Skin of body (tissue), 2 donors: ENCODE measurements around the gene GSTA4. TPM values are rescaled to one million over a fixed set of nuclear protein-coding genes. Genes with fewer than 3 reads are reported as not detected.
"Not testable (repeated sequence)": the region's sequence is repeated elsewhere in the genome, so short reads cannot be mapped to it uniquely, and the experiment has no call there.

Experiments used
- DNase-seq: peaks from one replicate; lab custom pipeline; 2025; lab: John Stamatoyannopoulos, UW
- total RNA-seq: library from RNA; depleted of rRNA; stranded (reverse); fragments of >200 nt; gene quantifications from one replicate; pipeline ENCODE4 v1.2.3, GENCODE V29; 2014

Gene GSTA4
- total RNA-seq, 1 donor from 2014 or later: 47.8 TPM

DNA sequence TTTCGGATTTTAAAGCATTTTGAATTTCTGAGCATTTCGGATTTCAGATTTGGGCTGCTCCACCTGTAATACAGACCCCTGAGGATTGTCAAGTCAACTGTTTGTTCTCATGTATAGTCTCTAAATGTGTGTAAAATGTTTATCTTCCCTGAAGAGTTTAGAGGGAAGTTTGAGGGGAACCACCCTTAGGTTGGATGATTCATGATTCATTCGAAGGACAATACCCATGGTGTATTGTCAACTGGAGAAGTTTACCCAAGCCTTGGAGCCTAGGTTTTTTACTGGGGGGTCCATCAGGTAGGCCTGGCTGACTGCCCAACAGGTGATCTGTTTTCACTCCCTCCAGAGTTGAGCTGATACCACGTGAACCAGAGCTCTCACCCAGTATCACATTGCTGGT lies 18.9 kb downstream of the GSTA4 start:
- no peak for DNase-seq

DNA sequence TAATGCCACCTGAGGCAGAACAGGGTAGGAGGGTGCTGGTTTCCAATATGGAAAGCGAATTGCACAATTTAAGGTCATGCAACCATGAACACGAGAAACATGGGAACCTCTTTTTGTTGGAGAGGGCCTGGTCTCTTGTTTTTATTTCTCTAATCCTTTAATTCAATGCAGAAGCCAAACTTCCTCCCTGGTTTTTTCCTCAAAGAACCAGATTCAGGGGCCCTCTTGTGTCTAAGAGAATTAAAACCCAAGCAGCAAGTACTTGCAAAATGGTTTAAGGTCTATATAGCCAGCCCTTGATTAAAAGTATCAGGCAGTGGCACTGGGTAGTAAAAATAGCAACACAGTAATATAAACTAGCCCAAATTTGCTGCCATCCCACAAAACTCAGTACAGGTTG lies 19.5 kb downstream of the GSTA4 start:
- DNase-seq: no peak

DNA sequence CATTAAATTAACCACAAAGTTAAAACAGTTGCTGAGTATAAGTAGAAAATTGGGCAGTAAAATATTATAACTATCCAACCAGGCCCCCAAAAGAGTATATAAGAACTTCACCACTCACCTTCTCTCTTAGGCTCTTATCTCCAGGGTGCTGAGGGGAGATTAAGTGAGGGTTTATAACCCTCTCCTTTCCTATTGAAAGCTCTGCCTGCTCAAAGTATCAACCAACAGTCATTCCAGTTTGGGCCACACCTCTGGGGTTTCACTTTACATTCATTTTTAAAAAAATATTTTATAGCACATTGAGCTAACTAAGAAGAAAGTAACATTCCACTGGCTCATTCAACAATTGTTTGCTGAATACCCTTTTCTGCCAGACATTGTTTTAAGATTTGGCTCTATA lies 22.1 kb downstream of the GSTA4 start:
- DNase-seq: no peak

DNA sequence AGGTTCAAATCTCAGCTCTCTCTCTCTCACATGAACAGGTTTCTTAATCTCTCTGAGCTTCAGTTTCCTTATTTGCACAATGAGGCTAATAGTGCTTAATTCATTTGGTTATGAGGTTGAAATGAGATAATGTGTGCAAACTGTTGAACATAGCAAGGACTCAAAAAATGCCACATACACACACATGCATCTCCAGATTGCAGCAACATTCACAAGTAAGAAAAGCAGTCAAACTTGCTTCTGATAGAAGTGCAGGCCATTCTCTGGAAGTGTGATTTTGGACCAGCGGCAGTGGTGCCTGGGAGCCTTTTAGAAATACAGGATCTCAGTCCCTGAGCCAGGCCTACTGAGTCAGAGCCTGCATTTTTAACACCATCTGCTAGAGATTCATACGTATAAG lies 25.7 kb downstream of the GSTA4 start:
- no peak for DNase-seq

DNA sequence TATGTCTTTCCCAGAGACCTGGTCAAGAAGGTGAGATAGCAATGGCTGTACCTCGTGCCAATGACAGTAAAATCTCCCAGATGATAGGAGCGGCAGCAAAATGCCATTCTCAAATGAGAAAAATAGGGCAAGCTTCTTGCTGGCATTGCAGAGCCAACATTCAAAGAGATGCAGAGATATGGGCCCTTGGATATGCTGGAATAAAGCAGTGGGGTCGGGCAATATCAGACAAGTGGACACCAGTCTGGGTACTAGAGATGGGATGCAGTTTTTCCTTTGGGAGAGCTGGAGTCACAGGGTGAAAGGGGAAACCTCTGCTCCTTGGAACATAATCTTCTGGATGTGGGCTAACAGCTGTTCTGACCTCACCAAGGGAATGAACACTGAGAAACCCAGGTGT lies 29.0 kb downstream of the GSTA4 start:
- no peak for DNase-seq

DNA sequence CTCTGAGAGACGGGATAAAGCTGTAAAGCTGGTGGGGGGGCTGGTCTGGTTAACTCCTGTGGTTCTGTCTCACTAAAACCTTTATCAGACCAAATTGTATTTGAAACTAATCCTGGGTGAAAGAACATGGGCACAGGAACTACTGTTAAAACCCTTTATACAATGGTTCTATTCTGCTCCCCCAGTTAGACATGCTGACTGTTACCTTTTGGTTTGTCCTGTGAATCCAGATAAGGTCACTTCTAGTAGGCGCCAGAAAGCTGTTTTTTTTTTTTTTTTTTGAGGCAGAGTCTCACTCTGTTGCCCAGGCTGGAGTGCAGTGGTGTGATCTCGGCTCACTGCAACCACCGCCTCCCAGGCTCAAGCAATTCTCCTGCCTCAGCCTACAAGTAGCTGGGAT lies 29.7 kb downstream of the GSTA4 start:
- no peak for DNase-seq

DNA sequence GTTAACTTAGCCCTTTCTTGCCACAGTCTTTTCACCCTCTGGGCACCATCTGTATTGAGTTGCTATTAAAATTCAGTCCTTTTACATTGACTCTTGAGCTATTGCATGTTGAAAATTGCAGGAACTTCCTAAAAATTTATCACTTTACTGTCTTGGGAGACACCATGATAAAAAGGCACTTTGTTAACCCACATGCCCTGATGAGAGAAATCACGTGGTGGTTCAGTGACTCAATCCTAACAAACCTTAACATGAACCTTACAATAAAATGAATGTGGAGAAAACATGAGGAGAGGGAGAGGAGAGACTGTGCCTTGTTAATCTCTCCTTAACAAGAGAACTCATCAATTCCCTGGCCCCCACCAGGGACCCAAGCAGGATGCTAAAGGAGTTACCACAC lies 30.8 kb downstream of the GSTA4 start:
- no peak for DNase-seq

DNA sequence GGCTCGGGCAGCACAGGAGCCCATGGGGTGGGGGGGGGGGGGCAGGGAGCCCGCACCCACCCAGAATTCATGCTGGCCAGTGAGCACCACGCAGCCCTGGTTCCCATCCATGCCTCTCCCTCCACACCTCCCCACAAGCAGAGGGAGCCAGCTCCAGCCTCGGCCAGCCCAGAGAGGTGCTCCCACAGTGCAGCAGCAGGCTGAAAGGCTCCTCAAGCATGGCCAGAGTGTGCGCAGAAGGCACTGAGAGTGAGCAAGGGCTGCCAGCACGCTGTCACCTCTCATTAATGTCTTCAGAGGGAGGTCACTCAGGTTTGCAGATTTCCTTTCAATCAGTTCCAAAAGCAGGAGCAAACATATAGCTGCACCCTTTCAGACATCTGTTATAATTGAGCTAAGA lies 32.4 kb downstream of the GSTA4 start:
- DNase-seq: no peak

DNA sequence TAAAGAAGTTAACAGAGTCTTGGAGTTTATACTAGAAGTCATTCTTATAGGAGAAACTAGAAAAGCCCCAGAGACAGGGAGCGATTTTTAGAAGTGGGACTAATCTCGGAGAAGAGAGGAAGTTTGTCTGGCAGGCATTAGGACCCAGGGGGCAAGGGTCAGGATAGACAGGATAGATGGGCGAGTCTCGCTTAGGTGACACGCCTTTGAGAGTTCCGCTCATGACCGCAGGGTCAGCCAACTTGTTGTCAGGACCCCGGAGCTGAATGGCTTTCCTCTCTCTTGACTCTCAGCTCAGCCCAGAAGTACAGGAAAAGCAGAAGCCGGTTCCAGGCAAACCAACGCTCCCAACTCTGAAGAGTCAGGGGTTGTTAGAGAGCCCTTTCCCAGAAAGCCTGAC lies 34.1 kb downstream of the GSTA4 start:
- not testable (repeated sequence) for DNase-seq

DNA sequence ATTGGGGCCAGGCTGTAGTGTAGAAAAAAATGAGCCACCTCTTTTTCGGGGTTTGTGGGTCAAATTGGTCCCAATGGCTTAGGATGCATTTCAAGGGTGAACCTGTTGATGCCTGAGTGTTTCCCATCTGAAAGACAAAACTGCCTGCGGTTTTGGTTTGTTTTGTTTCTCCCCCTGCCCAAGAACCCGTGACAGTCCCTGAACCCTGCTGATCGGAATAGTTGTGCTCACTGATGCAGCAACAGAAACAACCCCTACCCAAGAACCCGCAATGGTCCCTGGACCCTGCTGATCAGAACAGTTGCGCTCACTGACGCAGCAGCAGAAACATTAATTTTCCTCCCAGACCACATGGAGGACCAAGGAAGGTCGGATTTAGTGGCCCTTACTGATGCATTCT lies 34.9 kb downstream of the GSTA4 start:
- DNase-seq: not testable (repeated sequence)

DNA sequence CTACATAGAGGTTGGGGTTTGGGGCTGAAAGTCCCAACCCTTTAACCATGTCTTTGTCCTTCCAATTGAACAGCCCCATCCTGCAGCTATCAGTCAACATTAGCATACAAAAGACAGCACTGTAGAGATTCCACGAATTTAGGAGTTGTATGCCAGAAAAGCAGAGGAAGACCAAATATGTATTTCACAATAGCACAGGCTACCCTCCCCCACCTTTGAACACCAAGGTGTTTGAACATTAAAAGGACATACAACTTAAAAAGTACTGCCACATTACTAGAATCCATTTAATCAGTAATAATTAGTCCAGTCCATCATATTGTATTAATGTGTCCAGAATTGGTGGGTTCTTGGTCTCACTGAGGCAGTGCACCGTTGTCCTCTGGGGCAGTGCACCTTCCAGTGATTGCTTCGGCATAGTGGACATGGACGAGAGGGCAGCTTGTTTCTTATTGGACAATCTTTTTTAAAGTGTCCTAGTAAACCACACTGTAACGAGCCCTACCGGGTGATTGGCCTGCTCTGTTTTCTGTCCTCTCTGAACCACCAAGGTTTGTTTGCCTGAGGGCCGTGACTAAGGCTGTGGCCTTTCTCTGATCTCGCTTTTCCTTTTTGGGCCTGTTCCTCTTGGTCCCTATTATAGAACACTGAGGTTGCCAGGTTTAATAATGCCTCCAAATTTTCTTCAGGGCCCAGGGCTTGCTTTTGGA lies 36.4 kb downstream of the GSTA4 start:
- no peak for DNase-seq

DNA sequence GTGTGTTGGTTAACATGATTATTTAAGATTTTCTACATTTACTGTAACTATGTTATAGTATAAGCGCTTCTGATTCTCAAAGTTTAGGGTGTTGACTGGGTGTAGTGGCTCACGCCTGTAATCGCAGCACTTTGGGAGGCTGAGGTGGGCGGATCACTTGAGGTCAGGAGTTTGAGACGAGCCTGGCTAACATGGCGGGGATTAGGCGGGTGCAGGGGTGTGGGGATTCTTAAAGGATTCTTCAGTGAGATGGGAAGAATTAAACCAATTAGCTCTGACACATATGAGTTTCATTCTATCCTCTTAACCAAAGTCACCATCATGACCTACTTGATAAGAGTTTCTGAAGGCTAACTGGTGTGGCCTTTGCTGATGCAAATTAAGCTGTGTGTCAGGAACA lies 39.2 kb downstream of the GSTA4 start:
- DNase-seq: no peak

DNA sequence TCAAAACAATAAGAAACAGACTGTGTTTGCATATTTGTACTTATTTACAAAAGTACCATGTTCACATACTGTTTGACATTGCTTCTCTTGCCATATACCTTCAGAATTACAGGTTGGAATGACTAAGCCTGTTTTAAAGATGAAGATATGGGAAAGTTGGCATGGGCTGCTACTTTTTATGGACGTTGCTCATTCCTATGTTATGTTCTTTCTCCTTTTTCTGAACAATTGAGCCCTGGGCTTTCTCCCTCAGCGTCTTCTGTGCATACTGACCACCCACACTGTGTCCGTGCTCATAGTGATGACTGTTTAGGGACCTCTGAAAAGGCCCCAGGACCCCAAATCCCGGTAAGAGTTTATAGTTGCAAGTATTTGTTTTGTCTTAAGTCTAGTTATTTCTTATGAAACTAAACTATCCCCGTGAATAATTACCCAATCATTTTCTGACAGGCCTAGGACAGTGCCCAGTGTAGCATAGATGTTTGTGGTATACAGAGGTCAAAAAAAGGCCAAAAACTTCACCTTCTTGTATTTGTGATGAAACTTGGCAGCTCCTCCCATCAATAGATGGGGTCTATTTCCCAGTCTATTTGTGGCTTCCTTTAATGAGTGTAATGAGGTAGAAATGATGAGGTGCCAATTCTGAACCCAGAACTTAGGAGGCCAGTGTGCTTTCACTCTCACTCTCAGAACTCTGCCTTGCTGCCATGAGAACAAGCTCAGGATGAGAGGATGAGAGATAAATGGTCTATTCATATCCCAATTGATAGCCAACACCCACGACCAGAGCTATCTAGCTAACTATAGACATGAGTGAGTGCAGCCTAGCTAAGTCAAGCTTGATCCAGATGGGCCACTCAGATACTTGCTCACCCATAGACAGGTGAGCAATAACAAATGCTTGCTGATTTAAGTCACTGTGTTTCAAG lies 40.9 kb downstream of the GSTA4 start:
- no peak for DNase-seq

DNA sequence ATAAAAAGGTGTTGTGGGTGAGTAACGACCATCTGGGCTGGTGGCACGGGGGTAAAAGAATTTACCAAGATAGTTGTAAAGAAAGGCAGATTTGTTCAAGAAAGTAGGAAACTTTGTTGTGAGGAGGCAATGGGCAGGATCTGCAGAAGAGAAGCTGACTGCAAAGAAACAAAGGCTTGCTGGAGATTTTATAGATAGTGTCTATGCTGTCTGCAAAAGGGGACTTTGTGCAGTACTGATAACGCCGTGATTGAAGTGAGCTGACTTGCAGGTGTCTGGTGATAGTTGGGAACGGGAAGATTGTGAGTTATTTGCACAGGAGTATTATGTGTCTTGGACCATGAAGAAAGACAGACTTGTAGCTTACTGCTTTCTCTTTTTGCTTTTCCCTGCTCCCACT lies 48.8 kb downstream of the GSTA4 start:
- no peak for DNase-seq

DNA sequence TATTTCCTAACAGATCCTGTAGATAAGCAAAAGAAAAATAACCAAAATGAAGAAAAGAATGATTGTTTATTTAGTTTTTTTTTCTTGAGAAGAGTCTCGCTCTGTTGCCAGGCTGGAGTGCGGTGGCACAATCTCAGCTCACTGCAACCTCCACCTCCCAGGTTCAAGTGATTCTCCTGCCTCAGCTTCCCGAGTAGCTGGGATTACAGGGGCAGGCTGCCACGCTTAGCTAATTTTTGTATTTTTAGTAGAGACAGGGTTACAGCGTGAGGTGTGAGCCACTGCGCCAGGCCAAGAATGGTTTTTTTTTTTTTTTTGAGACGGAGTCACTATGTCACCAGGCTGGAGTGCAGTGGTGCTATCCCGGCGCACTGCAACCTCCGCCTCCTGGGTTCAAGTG lies 52.3 kb downstream of the GSTA4 start:
- not testable (repeated sequence) for DNase-seq

DNA sequence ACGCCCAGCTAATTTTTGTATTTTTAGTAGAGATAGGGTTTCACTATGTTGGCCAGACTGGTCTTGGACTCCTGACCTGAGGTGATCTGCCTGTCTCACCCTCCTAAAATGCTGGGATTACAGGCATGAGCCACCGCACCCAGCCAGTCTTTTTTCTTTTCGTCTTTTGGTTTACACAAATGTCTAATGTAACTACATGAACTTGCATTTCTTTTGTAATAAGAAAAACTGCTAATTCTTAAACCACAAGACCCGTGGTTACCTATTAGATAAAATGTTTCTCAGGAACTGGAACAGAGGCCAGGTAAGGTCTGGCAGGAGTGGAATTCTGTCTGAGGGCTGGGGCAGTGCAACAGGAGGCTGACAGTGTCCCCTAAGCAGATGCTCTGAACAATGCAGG lies 52.9 kb downstream of the GSTA4 start:
- DNase-seq: no peak

DNA sequence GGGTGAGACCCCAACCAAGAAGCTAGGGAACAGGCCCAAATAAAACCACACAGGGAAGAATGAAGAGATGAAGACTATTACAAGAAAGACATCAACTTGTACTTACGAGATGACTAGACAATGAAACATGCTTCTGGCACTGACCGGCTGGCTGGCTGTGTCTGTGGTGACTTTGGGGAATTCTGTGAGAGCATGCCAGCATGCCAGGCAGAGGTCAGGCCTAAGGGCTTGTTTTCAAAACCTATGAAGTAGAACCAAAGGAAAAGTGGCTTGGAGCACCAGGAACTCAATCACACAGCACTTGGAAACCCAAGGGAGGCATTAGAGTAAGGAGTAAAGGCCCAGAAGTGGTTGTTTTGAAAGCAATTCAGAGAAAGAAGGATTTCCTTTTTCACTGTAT lies 57.2 kb downstream of the GSTA4 start:
- DNase-seq: no peak

DNA sequence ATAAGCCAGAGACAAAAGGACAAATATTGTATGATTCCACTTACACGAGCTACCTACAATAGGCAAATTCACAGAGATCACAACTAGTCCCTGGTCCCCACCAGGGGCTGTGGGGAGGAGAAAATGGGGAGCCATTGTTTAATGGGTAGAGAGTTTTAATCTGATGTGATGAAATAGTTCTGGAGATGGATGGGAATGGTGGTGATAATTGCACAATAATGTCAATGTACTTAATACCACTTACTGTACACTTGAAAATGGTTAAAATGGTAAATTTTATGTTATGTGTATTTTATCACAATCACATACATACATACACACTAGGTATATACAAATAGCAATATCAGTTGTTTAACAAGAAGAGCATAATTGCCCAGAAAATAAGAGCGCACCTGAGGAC lies 61.3 kb downstream of the GSTA4 start:
- DNase-seq: no peak

DNA sequence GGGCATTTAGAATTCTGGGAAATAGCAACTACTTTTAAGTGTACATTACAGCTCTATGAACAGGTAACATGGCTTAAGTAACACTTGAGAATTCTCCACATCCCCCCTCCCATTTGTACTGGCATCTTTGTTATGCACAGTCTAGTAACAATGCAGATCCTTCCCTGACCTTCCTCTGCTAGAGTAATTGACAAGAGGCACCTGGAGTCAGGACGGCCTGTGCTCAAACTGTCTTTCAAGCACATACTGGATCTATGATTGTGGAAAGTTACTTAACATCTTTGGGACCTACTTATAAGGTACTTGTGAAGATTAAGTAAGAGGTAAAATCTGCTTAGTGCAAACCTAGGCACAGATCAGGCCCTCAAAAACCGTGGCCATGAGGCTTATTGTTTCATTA lies 63.7 kb downstream of the GSTA4 start:
- DNase-seq: no peak

DNA sequence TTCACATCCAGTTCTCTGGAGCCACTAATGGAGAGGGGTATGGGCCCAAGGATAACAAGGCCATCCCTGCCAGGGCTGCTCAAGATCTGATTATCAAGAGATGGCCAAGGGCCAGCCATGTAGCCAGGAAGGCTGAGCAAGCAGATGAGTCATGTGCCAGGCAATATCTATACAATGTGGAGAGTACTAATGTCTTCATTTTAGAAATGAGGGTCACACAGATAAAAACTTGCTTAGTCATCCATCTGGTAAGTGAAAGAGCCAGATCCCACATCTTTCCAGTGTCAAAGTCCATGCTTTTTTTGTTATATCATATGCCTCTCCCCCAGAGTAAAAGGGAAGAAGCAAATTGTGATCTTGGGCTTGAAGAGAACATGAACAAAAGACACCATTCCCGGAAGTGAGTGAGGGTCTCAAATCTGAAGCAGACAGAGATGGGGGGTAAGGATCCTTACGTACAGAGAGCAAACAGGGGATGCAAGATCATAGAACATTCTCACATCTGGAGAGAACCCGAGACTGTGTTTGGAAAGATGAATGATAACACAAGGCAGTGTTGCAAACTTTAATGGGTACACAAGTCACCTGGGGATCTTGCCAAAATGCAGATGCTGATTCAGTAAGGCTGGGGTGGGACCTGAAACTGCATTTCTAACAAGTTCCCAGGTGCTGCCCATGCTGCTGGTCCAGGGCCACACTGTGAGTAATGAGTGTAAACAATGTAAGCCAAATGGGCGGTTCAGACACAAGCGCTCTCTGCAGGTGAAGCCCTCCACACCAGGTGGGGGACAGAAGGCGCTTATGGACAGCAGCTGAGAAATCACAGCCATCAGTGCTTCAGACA lies 65.5 kb downstream of the GSTA4 start:
- no peak for DNase-seq
